Vagina (tissue), 2 donors: ENCODE results near the gene CECR2.

ENCODE experiments used
- POLR2A ChIP-seq, 2 donors: fragments of 450-650 bp; IDR thresholded peaks; one replicate each; pipeline ENCODE4 v1.6.1; 2017; ENCODE audit warnings: antibody characterized with exemption in 2 of 2, mild to moderate bottlenecking in 2 of 2, moderate library complexity in 2 of 2
- POLR2AphosphoS5 ChIP-seq, 2 donors: sonication (generic); formaldehyde crosslinking; IDR thresholded peaks; one replicate each; pipeline ENCODE4 v1.9.0; 2017; ENCODE audit warnings: antibody characterized with exemption in 2 of 2, mild to moderate bottlenecking in 2 of 2, low read depth in 1 of 2; ENCODE audit not compliant: insufficient read depth in 1 of 2
- TF ChIP-seq, protein P1 (sequence below), 3 experiments: fragments of 450-650 bp in 2 of 3; fragments of 200-600 bp in 1 of 3; sonication (generic) in 1 of 3; IDR thresholded peaks; one replicate each; pipeline ENCODE4 v1.5.1; 2017 to 2019; ENCODE audit warnings: antibody characterized with exemption in 3 of 3, mild to moderate bottlenecking in 2 of 3, moderate library complexity in 2 of 3

DNA sequence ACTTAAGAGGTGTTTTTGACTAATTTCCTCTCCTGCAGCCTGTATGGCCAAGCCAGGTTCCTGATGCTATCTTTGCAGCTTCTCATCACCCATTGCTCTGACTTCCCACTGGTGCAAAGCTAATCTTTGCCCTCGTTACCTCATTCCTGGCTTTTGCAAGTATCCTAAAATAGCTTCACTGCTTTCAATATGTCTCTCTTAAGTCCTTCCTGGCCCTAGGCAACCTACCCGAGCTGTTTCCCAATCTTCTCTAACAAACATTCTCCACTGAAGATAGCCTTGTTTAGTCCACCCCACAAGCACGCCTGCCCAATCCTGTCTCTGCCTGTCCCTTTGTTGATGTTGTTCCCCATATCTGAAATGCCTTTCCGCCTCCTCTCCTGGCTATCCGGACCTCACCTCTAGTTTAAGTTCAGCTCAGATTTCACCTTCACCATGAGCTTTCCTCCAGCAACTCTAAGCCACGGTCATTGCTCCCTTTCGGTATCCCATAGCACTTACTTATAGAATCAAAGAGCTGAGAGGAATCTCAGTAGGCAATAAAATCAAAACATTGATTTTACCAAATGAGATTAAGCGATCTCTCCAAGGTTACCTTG lies 30.1 kb upstream of the CECR2 start:
- no peak for TF ChIP-seq POLR2A (IDR thresholded peaks at IDR 0.05)
- no peak for TF ChIP-seq POLR2AphosphoS5 (IDR thresholded peaks at IDR 0.05; ENCODE audit: insufficient read depth in 1 of 2, low read depth in 1 of 2)
- TF ChIP-seq, protein P1, sequence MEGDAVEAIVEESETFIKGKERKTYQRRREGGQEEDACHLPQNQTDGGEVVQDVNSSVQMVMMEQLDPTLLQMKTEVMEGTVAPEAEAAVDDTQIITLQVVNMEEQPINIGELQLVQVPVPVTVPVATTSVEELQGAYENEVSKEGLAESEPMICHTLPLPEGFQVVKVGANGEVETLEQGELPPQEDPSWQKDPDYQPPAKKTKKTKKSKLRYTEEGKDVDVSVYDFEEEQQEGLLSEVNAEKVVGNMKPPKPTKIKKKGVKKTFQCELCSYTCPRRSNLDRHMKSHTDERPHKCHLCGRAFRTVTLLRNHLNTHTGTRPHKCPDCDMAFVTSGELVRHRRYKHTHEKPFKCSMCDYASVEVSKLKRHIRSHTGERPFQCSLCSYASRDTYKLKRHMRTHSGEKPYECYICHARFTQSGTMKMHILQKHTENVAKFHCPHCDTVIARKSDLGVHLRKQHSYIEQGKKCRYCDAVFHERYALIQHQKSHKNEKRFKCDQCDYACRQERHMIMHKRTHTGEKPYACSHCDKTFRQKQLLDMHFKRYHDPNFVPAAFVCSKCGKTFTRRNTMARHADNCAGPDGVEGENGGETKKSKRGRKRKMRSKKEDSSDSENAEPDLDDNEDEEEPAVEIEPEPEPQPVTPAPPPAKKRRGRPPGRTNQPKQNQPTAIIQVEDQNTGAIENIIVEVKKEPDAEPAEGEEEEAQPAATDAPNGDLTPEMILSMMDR (IDR thresholded peaks at IDR 0.05): no peak
